Stimulated activated naive CD4-positive, alpha-beta T cell treated with Interleukin-2 at 50 U/mL for 16 hours (primary cell): ENCODE data around the gene TXNDC12.
"Not testable (repeated sequence)": the region's sequence is repeated elsewhere in the genome, so short reads cannot be mapped to it uniquely, and the experiment has no call there.

Experiments
- DNase-seq: peaks from one replicate; lab custom pipeline; 2025; lab: John Stamatoyannopoulos, UW

Gene TXNDC12

GRCh38 chr1:52045666-52046195 lies 9.3 kb downstream of the TXNDC12 start:
- not testable (repeated sequence) for DNase-seq

GRCh38 chr1:52045236-52045635 lies 9.8 kb downstream of the TXNDC12 start:
- DNase-seq, result no peak

- DNase-seq, result no peak
These were observed 13.3 kb downstream of the TXNDC12 start for GRCh38 chr1:52041551-52042185.

GRCh38 chr1:52037909-52038308 lies 17.1 kb downstream of the TXNDC12 start:
- no peak for DNase-seq

GRCh38 chr1:52037402-52037814 lies 17.6 kb downstream of the TXNDC12 start:
- no peak for DNase-seq

GRCh38 chr1:52034050-52034384 lies 21.0 kb downstream of the TXNDC12 start:
- no peak for DNase-seq

GRCh38 chr1:52033190-52034049 lies 21.6 kb downstream of the TXNDC12 start, which contains the start of gene KTI12:
KTI12 (minus strand) TSS chr1:52033810; CDS start chr1:52033761, 49 bp downstream.
- DNase-seq, result peak; percentile 84

- DNase-seq, result no peak
These were observed 22.2 kb downstream of the TXNDC12 start for GRCh38 chr1:52032785-52033131.

GRCh38 chr1:52032124-52032784 lies 22.7 kb downstream of the TXNDC12 start:
- no peak for DNase-seq

GRCh38 chr1:52028839-52029238 lies 26.2 kb downstream of the TXNDC12 start:
- DNase-seq, result not testable (repeated sequence)

- DNase-seq, result no peak
These were observed 26.7 kb downstream of the TXNDC12 start for GRCh38 chr1:52028328-52028727.

GRCh38 chr1:52026278-52026677 lies 28.7 kb downstream of the TXNDC12 start:
- DNase-seq, result no peak

- DNase-seq, result no peak
These were observed 32.9 kb downstream of the TXNDC12 start for GRCh38 chr1:52022133-52022532.

GRCh38 chr1:52008071-52008809 lies 46.8 kb downstream of the TXNDC12 start:
- DNase-seq, result no peak

- DNase-seq, result no peak
These were observed 47.6 kb downstream of the TXNDC12 start for GRCh38 chr1:52007215-52008002.

GRCh38 chr1:52006081-52006553 lies 48.9 kb downstream of the TXNDC12 start:
- not testable (repeated sequence) for DNase-seq

GRCh38 chr1:52005548-52005947 lies 49.4 kb downstream of the TXNDC12 start:
- not testable (repeated sequence) for DNase-seq

- no peak for DNase-seq
These were observed 51.1 kb downstream of the TXNDC12 start for GRCh38 chr1:52003877-52004276.

GRCh38 chr1:52002038-52002917 lies 52.7 kb downstream of the TXNDC12 start:
- DNase-seq, result peak; percentile 6

GRCh38 chr1:51998701-51999100 lies 56.3 kb downstream of the TXNDC12 start:
- no peak for DNase-seq
